Esophagus squamous epithelium (tissue), 4 donors: Measurements from ENCODE around the gene ACAP3.
A peak's percentile ranks its signal among the peaks of the same experiment; 100 is the strongest.

Experiments
- POLR2A ChIP-seq, 4 donors: fragments of 450-650 bp; IDR thresholded peaks; one replicate each; pipeline ENCODE4 v1.6.1; 2017; ENCODE audit warnings: antibody characterized with exemption in 4 of 4, mild to moderate bottlenecking in 4 of 4, moderate library complexity in 3 of 4
- TF ChIP-seq, protein P1 (sequence below), 6 experiments: fragments of 450-650 bp in 4 of 6; fragments of 200-600 bp in 2 of 6; sonication (generic) in 2 of 6; IDR thresholded peaks; one replicate each; pipeline ENCODE4 v1.5.1; 2016 to 2019; ENCODE audit warnings: antibody characterized with exemption in 6 of 6, mild to moderate bottlenecking in 4 of 6, moderate library complexity in 4 of 6

GRCh38 chr1:1349256-1350012 lies 41.7 kb upstream of the ACAP3 start, which contains the start of gene DVL1:
- TF ChIP-seq, protein P1, sequence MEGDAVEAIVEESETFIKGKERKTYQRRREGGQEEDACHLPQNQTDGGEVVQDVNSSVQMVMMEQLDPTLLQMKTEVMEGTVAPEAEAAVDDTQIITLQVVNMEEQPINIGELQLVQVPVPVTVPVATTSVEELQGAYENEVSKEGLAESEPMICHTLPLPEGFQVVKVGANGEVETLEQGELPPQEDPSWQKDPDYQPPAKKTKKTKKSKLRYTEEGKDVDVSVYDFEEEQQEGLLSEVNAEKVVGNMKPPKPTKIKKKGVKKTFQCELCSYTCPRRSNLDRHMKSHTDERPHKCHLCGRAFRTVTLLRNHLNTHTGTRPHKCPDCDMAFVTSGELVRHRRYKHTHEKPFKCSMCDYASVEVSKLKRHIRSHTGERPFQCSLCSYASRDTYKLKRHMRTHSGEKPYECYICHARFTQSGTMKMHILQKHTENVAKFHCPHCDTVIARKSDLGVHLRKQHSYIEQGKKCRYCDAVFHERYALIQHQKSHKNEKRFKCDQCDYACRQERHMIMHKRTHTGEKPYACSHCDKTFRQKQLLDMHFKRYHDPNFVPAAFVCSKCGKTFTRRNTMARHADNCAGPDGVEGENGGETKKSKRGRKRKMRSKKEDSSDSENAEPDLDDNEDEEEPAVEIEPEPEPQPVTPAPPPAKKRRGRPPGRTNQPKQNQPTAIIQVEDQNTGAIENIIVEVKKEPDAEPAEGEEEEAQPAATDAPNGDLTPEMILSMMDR (IDR thresholded peaks at IDR 0.05), result peak in 5 of 6 experiments; percentile 39 to 67 (median 53)
- peak in 2 of 4 donors; percentile 20 to 53 for TF ChIP-seq POLR2A (IDR thresholded peaks at IDR 0.05)
